ENCODE measurements around the gene PARP2.

Gene PARP2

GRCh38 chr14:20403521-20403920, 60.1 kb downstream of the PARP2 start:
- DNase-seq: no peak
